VCaP (cell line): ENCODE measurements around the gene MDM2.
"Not testable (repeated sequence)": the region's sequence is repeated elsewhere in the genome, so short reads cannot be mapped to it uniquely, and the experiment has no call there.

ENCODE experiments used
- H3K27ac ChIP-seq: fragments of 450-650 bp; 2 replicates; pipeline ENCODE4 v1.5.1; 2017
- CTCF ChIP-seq: fragments of 450-650 bp; conservative IDR thresholded peaks from 2 replicates; pipeline ENCODE4 v1.5.1; 2017; ENCODE audit warnings: mild to moderate bottlenecking, moderate library complexity

MDM2 gene

GRCh38 chr12:68809190-68810026 is 1.4 kb downstream of the MDM2 start:
- H3K27ac ChIP-seq: peak overlapping the region; percentile 100

GRCh38 chr12:68810027-68810389 is 2.0 kb downstream of the MDM2 start:
- H3K27ac ChIP-seq: not testable (repeated sequence)

More at GRCh38 chr12:68809190-68810026, 1.4 kb downstream of the MDM2 start:
- TF ChIP-seq CTCF: no peak

GRCh38 chr12:68811573-68811972 is 3.6 kb downstream of the MDM2 start:
- not testable (repeated sequence) for H3K27ac ChIP-seq

- no peak overlapping the region for H3K27ac ChIP-seq
- no peak for TF ChIP-seq CTCF
Observed at GRCh38 chr12:68812553-68813241, 4.7 kb downstream of the MDM2 start.

- TF ChIP-seq CTCF: no peak
- no peak overlapping the region for H3K27ac ChIP-seq
Observed at GRCh38 chr12:68813242-68813593, 5.2 kb downstream of the MDM2 start.

- H3K27ac ChIP-seq: peak overlapping the region; percentile 40
- no peak for TF ChIP-seq CTCF
Observed at GRCh38 chr12:68814490-68815231, 6.7 kb downstream of the MDM2 start.

- peak overlapping the region; percentile 40 for H3K27ac ChIP-seq
- TF ChIP-seq CTCF: no peak
Observed at GRCh38 chr12:68815232-68815927, 7.4 kb downstream of the MDM2 start.
